GM21723 (cell line): ENCODE measurements around the gene UBXN4.
"Not testable (repeated sequence)": the region's sequence is repeated elsewhere in the genome, so short reads cannot be mapped to it uniquely, and the experiment has no call there.

Experiments used
- ATAC-seq: cut with Tn5 transposase; IDR thresholded peaks from one replicate; pipeline ENCODE4 v1.9.1; 2021; ENCODE audit warnings: mild to moderate bottlenecking, moderate library complexity; ENCODE audit not compliant: unreplicated experiment

The UBXN4 gene

GRCh38 chr2:135800513-135801460 is 59.1 kb downstream of the UBXN4 start:
- ATAC-seq = no peak

GRCh38 chr2:135802350-135802749 is 60.7 kb downstream of the UBXN4 start:
- ATAC-seq = no peak

- ATAC-seq = no peak
These were observed 61.6 kb downstream of the UBXN4 start for GRCh38 chr2:135803278-135803677.

GRCh38 chr2:135807874-135808273 is 66.2 kb downstream of the UBXN4 start:
- ATAC-seq = not testable (repeated sequence)

GRCh38 chr2:135812907-135813511 is 71.4 kb downstream of the UBXN4 start:
- ATAC-seq = no peak

- ATAC-seq = no peak
These were observed 73.6 kb downstream of the UBXN4 start for GRCh38 chr2:135815269-135815668.

GRCh38 chr2:135817466-135817865 is 75.8 kb downstream of the UBXN4 start:
- no peak for ATAC-seq

GRCh38 chr2:135817951-135818350 is 76.3 kb downstream of the UBXN4 start:
- no peak for ATAC-seq

- no peak for ATAC-seq
These were observed 77.4 kb downstream of the UBXN4 start for GRCh38 chr2:135818937-135819610.

GRCh38 chr2:135820003-135820618 is 78.5 kb downstream of the UBXN4 start:
- ATAC-seq = peak; percentile 86

- no peak for ATAC-seq
These were observed 79.5 kb downstream of the UBXN4 start for GRCh38 chr2:135821190-135821589.

GRCh38 chr2:135822855-135823254 is 81.2 kb downstream of the UBXN4 start:
- ATAC-seq = no peak

- ATAC-seq = no peak
These were observed 83.5 kb downstream of the UBXN4 start for GRCh38 chr2:135825131-135825530.

GRCh38 chr2:135825550-135826176 is 84.0 kb downstream of the UBXN4 start:
- no peak for ATAC-seq

- no peak for ATAC-seq
These were observed 84.9 kb downstream of the UBXN4 start for GRCh38 chr2:135826544-135826943.

- no peak for ATAC-seq
These were observed 87.9 kb downstream of the UBXN4 start for GRCh38 chr2:135829378-135830135.

- no peak for ATAC-seq
These were observed 89.6 kb downstream of the UBXN4 start for GRCh38 chr2:135831180-135831812.

GRCh38 chr2:135832891-135833290 is 91.2 kb downstream of the UBXN4 start:
- ATAC-seq = no peak
